ENCODE measurements around the gene GLIS2.

DNA sequence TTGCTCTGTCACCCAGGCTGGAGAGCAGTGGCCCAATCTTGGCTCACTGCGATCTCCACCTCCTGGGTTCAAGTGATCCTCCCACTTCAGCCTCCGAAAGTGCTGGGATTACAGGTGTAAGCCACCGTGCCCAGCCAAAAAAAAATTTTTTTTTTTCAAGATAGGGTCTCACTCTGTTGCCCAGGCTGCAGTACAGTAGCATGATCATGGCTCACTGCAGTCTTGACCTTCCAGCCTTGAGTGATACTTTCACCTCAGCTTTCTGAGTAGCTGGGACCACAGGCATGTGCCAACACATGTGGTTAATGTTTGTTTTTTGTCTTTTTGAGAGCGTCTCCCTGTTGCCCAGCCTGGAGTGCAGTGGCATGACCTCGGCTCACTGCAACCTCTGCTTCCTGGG lies 37.0 kb downstream of the GLIS2 start:
- TF ChIP-seq, protein P1, sequence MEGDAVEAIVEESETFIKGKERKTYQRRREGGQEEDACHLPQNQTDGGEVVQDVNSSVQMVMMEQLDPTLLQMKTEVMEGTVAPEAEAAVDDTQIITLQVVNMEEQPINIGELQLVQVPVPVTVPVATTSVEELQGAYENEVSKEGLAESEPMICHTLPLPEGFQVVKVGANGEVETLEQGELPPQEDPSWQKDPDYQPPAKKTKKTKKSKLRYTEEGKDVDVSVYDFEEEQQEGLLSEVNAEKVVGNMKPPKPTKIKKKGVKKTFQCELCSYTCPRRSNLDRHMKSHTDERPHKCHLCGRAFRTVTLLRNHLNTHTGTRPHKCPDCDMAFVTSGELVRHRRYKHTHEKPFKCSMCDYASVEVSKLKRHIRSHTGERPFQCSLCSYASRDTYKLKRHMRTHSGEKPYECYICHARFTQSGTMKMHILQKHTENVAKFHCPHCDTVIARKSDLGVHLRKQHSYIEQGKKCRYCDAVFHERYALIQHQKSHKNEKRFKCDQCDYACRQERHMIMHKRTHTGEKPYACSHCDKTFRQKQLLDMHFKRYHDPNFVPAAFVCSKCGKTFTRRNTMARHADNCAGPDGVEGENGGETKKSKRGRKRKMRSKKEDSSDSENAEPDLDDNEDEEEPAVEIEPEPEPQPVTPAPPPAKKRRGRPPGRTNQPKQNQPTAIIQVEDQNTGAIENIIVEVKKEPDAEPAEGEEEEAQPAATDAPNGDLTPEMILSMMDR (IDR thresholded peaks at IDR 0.05; ENCODE audit: low read depth, low read length) = no peak
- TF ChIP-seq EZH2phosphoT487 (IDR thresholded peaks at IDR 0.05; ENCODE audit: low read depth) = no peak

Data from OCI-LY3 (cell line).